Osteoblast (primary cell): Measurements from ENCODE around the gene NODAL. TPM values are rescaled to one million over a fixed set of nuclear protein-coding genes. Genes with fewer than 3 reads are reported as not detected.

Source experiments
- DNase-seq: peaks from one replicate; pipeline ENCODE4 v3.0.0; 2011; ENCODE audit warnings: low spot score, mixed read lengths; ENCODE audit not compliant: insufficient read length; ENCODE audit errors: missing footprints
- H2AFZ ChIP-seq: 2 replicates; pipeline ENCODE4 v1.6.0; 2011; ENCODE audit warnings: mild to moderate bottlenecking, low read length
- H3K27ac ChIP-seq: 2 replicates; pipeline ENCODE4 v1.5.1; 2011; ENCODE audit warnings: mild to moderate bottlenecking, low read depth, low read length, moderate library complexity
- H3K27me3 ChIP-seq: 2 replicates; pipeline ENCODE4 v1.6.0; 2012; ENCODE audit warnings: mild to moderate bottlenecking, control low read depth, inconsistent platforms, low read length, moderate library complexity; ENCODE audit not compliant: insufficient read depth
- H3K36me3 ChIP-seq: 2 replicates; pipeline ENCODE4 v1.5.1; 2011; ENCODE audit warnings: mild to moderate bottlenecking, low read length, control low read depth, moderate library complexity; ENCODE audit not compliant: insufficient read depth
- H3K4me1 ChIP-seq: 2 replicates; pipeline ENCODE4 v1.5.1; 2011; ENCODE audit warnings: mild to moderate bottlenecking, low read length, control low read depth, moderate library complexity; ENCODE audit not compliant: insufficient read depth
- H3K4me2 ChIP-seq: 2 replicates; pipeline ENCODE4 v1.6.0; 2011; ENCODE audit warnings: mild to moderate bottlenecking, low read length; ENCODE audit not compliant: insufficient read depth
- H3K4me3 ChIP-seq: fragments of 200-600 bp; sonication (generic); 3 replicates; pipeline ENCODE4 v1.5.1; 2012; ENCODE audit warnings: mild to moderate bottlenecking, low read length, inconsistent platforms; ENCODE audit not compliant: insufficient read depth
- H3K79me2 ChIP-seq: 2 replicates; pipeline ENCODE4 v1.6.0; 2012; ENCODE audit warnings: mild to moderate bottlenecking, low read length, control low read depth, inconsistent platforms; ENCODE audit not compliant: insufficient read depth
- H3K9me3 ChIP-seq: 2 replicates; pipeline ENCODE4 v1.5.1; 2011; ENCODE audit warnings: low read depth, low read length, control low read depth
- H4K20me1 ChIP-seq: 2 replicates; pipeline ENCODE4 v1.6.0; 2012; ENCODE audit warnings: mild to moderate bottlenecking, low read length, control low read depth; ENCODE audit not compliant: insufficient read depth
- total RNA-seq: library from RNA; depleted of rRNA; stranded (reverse); fragments of >200 nt; gene quantifications from 2 replicates; pipeline ENCODE4 v1.2.3, GENCODE V29; 2012
- TF ChIP-seq, protein P1 (sequence below): IDR thresholded peaks from 2 replicates; pipeline ENCODE4 v1.5.1; 2011; ENCODE audit warnings: mild to moderate bottlenecking, low read depth, low read length, moderate library complexity; ENCODE audit errors: extremely low read depth

Gene NODAL
- total RNA-seq, 1 donor = not detected

DNA sequence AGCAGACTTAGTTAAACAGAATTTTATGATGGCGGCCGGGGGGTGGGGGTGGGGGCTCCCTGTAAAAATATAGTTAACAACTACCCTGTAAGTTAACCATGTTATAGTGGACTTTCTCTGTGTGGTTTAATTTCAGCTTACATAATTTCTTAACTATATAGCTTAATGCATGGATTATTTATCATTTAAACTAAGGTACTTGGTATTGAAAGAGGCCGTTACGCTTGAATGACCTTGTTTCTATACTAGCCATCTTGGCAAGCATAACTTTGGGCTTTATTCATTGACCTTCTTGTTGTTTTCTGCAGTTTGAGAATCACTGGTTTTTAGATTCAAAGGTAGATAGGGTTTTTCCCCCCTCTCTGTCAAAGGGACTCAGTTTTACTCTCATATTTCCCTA is 29.1 kb downstream of the NODAL start:
- H3K27ac ChIP-seq = no peak overlapping the region
- H3K27me3 ChIP-seq = no peaks in the 10 kb centered on the region
- peaks cover 12% of the 10 kb centered on the region for H3K36me3 ChIP-seq
- H4K20me1 ChIP-seq = peaks cover 61% of the 10 kb centered on the region
- H2AFZ ChIP-seq = no peak overlapping the region
- H3K4me1 ChIP-seq = peaks cover 6% of the 10 kb centered on the region
- peaks cover 88% of the 10 kb centered on the region for H3K79me2 ChIP-seq
- no peaks in the 10 kb centered on the region for H3K9me3 ChIP-seq
- no peak overlapping the region for H3K4me2 ChIP-seq
- H3K4me3 ChIP-seq = no peak overlapping the region
- no peak for DNase-seq
- TF ChIP-seq, protein P1, sequence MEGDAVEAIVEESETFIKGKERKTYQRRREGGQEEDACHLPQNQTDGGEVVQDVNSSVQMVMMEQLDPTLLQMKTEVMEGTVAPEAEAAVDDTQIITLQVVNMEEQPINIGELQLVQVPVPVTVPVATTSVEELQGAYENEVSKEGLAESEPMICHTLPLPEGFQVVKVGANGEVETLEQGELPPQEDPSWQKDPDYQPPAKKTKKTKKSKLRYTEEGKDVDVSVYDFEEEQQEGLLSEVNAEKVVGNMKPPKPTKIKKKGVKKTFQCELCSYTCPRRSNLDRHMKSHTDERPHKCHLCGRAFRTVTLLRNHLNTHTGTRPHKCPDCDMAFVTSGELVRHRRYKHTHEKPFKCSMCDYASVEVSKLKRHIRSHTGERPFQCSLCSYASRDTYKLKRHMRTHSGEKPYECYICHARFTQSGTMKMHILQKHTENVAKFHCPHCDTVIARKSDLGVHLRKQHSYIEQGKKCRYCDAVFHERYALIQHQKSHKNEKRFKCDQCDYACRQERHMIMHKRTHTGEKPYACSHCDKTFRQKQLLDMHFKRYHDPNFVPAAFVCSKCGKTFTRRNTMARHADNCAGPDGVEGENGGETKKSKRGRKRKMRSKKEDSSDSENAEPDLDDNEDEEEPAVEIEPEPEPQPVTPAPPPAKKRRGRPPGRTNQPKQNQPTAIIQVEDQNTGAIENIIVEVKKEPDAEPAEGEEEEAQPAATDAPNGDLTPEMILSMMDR = no peak

DNA sequence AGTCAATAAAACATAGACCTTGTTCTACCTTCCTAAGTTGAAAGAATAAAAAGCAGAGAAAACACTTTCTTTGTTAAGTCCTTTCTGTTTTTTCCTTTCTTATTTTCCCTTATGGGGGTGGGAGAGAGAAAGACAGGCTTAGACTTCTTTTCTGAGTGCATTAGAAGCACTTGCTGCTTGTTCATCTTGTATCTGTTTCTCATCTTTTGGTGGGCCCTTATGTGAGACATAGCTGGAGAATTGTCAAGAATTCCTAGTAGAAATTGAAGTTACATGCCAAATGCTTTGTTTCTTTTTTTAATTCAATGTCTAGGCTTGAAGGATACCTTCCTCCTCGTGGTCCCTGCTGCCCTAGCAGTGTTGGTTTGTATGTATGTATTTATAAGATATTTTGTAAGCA is 30.9 kb downstream of the NODAL start:
- Histone ChIP-seq H3K4me1 (peaks cover 16% of the 10 kb centered on the region), H3K4me3 (no peak overlapping the region), H3K27ac (no peak overlapping the region), H3K9me3 (no peaks in the 10 kb centered on the region), H3K27me3 (no peaks in the 10 kb centered on the region), H3K36me3 (peaks cover 12% of the 10 kb centered on the region), H4K20me1 (peaks cover 64% of the 10 kb centered on the region), H3K79me2 (peaks cover 86% of the 10 kb centered on the region), H2AFZ (no peak overlapping the region), H3K4me2 (no peak overlapping the region)
- DNase-seq = no peak
- TF ChIP-seq, protein P1 = no peak

DNA sequence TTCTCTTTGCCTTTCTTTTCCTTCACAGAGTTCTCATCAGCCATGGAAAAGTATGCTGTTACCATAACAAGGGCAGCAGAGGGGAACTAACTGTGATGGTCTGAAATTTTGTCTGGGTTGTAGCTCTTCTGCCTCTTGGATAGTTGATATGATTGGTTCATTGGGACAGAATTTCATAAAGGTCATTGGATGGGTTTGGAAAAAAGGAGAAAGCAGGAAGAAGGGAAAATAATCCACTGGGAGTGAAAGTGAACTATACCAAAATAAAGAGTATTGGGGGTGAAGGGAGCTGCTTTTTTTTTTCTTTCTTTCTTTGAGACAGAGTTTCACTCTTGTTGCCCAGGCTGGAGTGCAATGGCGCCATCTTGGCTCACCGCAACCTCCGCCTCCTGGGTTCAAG is 31.7 kb downstream of the NODAL start:
- H3K36me3 ChIP-seq = peaks cover 12% of the 10 kb centered on the region
- H2AFZ ChIP-seq = no peak overlapping the region
- no peak overlapping the region for H3K27ac ChIP-seq
- H3K9me3 ChIP-seq = no peaks in the 10 kb centered on the region
- H4K20me1 ChIP-seq = peaks cover 71% of the 10 kb centered on the region
- H3K27me3 ChIP-seq = no peaks in the 10 kb centered on the region
- H3K4me1 ChIP-seq = peaks cover 23% of the 10 kb centered on the region
- DNase-seq = no peak
- peaks cover 86% of the 10 kb centered on the region for H3K79me2 ChIP-seq
- H3K4me2 ChIP-seq = no peak overlapping the region
- no peak overlapping the region for H3K4me3 ChIP-seq
- TF ChIP-seq, protein P1 = no peak

DNA sequence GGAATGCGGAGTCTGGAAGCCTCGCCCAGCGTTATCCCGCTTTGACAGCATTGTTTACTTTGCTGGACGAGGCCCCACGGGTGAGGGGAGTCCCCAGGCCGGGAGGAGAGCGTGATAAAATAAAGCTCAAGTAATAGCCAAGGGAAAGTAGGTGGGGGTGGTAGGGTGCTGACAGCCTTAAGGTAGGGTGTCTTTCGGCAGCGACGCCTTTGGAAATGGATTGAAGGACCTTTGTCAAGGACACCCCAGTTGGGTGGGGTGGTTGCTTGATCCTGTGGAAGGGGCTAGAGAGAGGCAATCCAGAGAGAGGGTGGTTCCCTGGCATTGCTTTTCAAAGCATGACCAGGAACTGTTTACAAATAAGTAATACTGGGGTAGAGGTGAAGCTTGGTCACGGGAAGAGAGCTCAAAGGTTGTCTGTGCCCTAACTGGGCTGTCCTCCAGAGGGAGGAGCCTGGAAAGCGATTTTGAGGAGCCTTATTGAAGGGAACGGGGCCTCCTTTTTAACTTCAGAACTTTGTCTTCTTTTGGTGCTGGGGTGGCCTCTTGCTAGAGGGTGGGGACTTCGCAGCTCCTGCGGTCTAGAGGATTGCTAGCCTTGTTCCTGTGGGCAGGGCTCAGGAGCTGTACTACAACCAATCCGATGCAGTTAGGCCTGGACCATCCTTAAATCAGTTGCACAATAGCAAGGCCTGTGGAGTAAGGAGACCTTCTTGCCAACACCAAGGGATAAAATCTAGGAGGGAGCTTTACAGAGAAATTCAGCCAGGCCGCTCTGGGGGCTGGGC is 36.2 kb downstream of the NODAL start:
- H4K20me1 ChIP-seq = peaks cover 40% of the 10 kb centered on the region
- peak overlapping the region; percentile 91 for H3K27ac ChIP-seq
- H3K4me3 ChIP-seq = peak overlapping the region; percentile 95
- peak overlapping the region; percentile 63 for H2AFZ ChIP-seq
- TF ChIP-seq, protein P1 = no peak
- no peaks in the 10 kb centered on the region for H3K36me3 ChIP-seq
- H3K79me2 ChIP-seq = peaks cover 51% of the 10 kb centered on the region
- H3K9me3 ChIP-seq = no peaks in the 10 kb centered on the region
- no peaks in the 10 kb centered on the region for H3K27me3 ChIP-seq
- DNase-seq = peak; percentile 97
- peak overlapping the region; percentile 100 for H3K4me2 ChIP-seq
- H3K4me1 ChIP-seq = peaks cover 27% of the 10 kb centered on the region
